ENCODE results near the gene DDOST.
"Not testable (repeated sequence)": the region's sequence is repeated elsewhere in the genome, so short reads cannot be mapped to it uniquely, and the experiment has no call there.

The DDOST gene

DNA sequence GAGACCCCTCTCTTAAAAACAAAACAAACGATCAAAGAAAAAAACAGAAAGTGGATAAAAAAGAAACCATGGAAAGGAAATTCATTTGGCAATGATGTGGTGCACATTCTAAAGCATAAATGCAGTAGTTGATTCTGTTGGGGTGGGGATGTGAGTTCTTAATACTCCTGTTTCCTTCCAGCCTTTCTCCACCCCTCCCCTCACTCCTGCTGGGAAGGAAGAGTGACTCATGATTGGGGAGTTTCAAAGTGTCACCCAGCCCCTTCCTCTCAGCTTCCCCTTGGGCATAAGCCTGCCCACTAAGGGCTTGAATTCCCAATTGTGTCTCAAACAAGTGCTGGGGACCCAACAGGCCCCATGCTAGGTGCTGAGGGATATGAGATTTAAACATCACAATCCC, 34.6 kb downstream of the DDOST start:
- no peak for DNase-seq (ENCODE audit: low read depth in 2 of 3, low spot score in 2 of 3)

DNA sequence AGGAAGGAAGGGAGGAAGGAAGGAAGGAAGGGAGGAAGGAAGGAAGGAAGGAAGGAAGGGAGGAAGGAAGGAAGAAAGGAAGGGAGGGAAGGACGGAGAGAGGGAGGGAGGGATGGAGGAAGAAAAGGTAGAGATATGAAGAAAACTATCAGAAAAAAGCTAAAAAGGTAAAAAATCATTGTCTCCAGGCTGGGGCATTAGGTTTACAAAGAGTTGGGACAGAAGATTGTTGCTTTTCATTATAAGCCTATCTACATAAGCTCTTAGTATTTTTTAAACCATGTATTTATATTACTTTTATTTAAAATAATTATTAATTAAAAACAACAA, 35.1 kb downstream of the DDOST start:
- DNase-seq (ENCODE audit: low read depth in 2 of 3, low spot score in 2 of 3) = no peak

DNA sequence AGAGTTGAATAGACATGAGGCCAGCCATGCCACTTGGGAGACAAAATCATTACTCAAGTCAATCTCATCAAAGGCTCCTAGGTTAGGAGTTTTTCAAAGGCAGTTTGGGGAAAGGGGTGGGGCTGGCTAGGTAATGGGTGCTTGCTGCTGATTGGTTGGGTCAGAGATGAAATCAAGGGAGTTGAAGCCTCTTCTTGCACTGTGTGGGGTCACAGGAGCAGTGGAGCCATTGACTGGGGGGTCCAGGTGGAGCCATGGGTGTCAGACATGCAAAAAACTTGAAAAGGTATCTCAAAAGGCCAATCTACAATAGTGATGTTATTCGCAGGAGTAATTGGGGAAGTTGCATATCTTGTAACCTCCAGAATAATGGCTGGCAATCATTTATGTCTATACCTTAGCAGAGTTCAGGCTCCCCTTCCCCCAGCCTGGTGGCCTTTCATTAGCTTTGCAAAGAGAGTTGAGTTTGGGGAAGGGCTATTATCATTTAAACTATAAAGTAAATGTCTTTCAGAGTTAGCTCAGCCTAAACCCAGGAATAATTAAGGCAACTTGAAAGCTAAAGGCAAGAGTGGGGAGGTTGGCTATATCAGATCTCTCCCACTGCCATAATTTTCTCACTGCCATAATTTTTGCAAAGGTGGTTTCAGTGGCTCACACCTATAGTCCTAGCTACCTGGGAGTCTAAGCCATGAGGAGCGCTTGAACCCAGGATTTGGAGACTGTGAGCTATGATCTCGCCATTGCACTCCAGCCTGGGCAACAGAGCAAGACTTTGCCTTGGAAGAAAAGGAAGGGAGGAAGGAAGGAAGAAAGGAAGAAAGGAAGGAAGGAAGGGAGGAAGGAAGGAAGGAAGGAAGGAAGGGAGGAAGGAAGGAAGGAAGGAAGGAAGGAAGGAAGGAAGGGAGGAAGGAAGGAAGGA, 35.7 kb downstream of the DDOST start:
- no peak for DNase-seq (ENCODE audit: low read depth in 2 of 3, low spot score in 2 of 3)

DNA sequence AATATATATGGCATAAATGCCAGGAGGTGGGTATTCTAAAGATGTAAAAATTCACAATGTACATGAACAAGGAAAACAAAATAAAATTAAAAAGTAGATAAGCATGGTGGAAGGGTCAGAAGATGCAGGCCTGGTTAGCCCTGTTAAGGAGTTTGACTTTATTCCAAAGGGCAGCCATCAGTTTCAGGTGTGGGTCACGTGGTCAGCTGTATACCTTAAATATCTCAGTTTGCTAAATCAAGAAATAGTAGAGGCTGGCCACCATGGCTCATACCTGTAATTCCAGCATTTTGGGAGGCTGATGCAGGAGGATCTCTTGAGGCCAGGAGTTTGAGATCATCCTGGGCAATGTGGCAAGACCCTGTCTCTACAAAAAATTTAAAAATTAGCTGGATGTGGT, 36.5 kb downstream of the DDOST start:
- DNase-seq (ENCODE audit: low read depth in 2 of 3, low spot score in 2 of 3) = no peak

DNA sequence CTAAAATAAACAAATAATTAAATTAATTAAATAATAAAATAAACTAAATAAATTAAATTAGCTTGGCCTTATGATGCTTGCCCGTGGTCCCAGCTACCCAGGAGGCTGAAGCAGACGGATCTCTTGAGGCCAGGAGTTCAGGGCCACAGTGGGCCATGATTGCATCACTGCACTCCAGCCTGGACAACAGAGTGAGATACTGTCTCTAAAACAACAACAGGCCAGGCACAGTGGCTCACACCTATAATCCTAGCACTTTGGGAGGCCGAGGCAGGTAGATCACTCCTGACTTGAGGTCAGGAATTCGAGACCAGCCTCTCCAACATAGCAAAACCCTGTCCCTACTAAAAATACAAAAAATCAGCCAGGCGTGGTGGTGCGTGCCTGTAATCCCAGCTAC, 40.2 kb downstream of the DDOST start:
- DNase-seq (ENCODE audit: low read depth in 2 of 3, low spot score in 2 of 3) = no peak

DNA sequence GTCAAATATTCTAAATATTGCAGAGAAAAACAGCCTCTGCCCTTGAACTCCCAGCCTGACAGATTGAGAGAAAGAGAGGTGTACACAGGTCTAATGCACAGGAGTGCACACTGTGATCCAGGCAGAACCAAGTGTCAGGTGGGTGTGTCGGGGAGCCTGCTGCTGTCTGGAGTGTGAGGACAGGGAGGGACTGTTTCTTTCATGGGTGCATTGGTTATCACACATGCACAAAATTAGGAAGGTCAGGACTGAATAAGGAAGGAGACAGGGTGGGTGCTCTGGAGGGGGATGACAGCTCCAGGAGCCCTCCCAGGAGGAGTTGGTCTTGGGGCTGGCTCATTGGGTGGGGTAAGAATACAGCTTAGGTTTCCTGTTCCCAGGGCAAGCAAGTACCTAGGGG, 41.2 kb downstream of the DDOST start:
- no peak for DNase-seq (ENCODE audit: low read depth in 2 of 3, low spot score in 2 of 3)

DNA sequence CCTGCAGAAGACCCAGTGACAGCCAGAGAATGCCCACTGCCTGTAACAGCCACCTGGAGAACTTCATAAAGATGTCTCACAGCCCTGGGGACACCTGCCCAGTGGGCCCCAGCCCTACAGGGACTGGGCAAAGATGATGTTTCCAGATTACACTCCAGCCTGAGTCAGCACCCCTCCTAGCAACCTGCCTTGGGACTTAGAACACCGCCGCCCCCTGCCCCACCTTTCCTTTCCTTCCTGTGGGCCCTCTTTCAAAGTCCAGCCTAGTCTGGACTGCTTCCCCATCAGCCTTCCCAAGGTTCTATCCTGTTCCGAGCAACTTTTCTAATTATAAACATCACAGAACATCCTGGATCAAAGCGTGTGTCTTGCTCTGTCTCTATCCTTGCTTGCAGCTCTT, 42.6 kb downstream of the DDOST start:
- DNase-seq (ENCODE audit: low read depth in 2 of 3, low spot score in 2 of 3) = no peak

DNA sequence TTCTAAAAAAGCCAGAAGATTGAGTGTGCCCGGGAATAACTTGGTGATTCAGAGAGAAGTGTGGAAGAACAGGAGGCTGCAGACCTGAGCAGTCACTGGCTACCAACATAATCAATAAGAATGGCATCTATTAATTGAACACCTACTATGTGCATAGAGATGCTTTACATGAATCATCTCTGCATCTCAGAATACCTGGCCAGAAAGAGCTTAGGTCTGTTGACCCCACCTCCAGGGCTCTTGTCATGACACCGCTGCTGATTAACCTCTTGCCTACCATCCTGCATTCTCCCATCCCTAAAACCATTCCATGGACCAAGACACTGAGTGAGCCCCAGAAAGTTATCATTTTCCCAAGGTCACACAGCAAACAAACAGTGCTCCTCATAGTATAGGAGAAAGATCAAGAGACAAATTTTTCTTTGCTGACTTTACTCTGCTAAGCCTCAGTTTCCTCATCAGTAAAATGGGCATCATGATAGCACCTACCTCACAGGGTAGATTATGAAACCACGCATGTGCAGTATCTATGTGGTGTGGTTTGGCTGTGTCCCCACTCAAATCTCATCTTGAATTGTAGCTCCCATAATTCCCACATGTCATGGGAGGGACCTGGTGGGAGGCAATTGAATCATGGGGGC, 44.2 kb downstream of the DDOST start:
- DNase-seq (ENCODE audit: low read depth in 2 of 3, low spot score in 2 of 3) = no peak

DNA sequence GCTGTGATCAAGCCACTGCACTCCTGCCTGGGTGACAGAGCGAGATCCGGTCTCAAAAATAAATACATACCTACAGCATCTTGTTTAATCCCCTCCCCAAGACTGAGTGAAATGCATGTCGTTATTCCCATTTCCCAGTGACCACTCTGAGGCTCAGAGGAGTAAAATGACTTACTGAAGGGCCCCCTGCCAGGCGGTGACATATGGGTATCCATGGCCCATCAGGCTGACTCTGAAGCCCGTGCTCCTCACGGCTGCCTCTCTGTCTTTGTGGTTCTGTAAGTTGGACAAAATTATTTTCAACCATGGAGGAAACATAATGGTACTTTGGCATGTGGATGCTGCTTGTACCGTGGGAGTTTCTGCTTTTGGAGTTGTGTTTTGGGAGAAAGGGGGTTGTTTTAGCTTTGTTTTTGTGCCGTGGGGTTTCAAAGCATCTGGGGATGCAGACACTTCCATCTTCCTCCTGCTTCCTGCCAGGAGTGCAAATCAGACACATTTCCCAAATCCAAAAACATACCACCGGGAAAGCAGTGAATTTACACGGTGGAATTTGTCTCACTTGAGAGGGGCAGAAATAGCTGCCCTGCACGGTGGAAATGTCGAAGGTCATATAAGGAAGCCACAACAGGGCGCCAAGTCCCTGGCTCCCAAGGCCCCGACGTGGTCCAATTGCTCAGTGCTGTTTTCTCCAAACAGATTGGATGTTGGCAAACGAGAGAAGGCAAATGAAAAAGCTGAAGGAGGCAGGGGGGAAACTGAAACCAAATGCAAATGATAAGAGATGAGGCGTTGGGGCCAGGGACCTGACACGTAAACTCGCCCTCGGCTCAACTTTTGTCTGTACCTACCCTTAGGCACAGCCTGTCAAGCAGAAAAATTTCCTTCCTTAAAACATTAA, 45.0 kb downstream of the DDOST start:
- DNase-seq (ENCODE audit: low read depth in 2 of 3, low spot score in 2 of 3) = no peak

DNA sequence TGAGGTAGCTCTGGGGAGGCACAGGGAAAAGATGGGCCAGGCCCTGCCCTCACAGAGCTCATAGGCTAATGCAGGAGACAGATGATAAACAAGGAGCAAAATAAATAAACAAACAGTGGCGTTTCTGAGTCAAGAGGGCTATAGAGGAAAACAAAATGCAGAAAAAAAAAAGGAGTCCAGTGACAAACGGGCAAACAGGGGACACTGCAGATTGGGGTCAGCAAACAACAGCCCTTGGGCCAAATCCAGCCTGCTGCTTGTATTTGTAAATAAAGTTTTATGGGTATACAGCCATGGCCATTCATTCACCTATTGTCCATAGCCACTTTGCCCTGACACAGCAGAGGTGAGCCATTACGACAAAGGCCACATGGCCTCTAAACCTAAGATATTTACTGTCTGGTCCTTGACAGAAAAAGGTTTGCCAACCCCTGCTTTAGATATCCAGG, 47.0 kb downstream of the DDOST start:
- DNase-seq (ENCODE audit: low read depth in 2 of 3, low spot score in 2 of 3) = no peak

DNA sequence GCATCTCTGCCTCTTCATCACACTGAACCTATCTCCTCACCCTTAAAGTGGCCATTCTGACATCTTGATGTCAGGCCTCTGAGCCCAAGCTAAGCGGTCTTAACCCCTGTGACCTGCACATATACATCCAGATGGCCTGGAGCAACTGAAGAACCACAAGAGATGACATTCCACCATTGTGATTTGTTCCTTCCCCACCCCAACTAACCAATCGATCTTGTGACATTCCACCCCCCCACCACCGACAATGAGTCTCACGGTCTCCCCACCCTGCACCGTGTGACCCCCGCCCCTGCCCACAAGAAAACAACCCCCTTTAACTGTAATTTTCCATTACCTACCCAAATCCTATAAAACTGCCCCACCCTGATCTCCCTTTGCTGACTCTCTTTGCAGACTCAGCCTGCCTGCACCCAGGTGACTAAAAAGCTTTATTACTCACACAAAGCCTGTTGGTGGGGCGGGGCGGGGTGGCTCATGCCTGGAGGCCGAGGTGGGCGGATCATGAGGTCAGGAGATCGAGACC, 48.9 kb downstream of the DDOST start:
- no peak for DNase-seq (ENCODE audit: low read depth in 2 of 3, low spot score in 2 of 3)

DNA sequence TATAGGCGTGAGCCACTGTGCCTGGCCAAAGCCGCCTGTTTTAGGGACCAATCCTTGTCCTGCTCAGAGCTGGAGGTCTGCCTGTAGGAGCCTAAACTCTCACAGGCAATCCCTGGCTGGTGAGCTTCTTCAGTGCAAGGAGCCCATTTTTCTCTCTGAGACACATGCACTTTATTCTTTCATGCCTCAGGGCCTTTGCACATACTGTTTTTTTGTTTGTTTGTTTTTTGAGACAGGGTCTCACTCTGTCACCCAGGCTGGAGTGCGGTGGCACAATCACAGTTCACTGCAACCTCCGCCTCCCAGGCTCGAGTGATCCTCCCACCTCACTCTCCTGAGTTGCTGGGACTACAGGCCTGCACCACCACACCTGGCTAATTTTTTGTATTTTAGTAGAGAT, 49.5 kb downstream of the DDOST start:
- no peak for DNase-seq (ENCODE audit: low read depth in 2 of 3, low spot score in 2 of 3)

DNA sequence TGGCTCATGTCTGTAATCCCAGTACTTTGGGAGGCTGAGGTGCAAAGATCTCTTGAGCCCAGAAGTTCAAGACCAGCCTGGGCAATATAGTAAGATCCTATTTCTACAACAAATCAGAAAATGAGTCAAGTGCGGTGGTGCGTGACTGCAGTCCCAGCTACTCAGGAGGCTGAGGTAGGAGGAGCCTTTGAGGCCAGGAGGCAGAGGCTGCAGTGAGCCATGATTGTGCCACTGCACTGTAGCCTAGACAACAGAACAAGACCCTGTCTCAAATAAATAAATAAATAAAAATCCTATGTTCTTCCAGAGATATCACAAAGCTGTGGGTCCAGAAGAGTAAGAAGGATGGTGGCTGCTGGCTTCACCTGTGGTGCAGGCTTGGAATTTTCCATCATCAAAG, 50.2 kb downstream of the DDOST start:
- DNase-seq (ENCODE audit: low read depth in 2 of 3, low spot score in 2 of 3) = no peak

DNA sequence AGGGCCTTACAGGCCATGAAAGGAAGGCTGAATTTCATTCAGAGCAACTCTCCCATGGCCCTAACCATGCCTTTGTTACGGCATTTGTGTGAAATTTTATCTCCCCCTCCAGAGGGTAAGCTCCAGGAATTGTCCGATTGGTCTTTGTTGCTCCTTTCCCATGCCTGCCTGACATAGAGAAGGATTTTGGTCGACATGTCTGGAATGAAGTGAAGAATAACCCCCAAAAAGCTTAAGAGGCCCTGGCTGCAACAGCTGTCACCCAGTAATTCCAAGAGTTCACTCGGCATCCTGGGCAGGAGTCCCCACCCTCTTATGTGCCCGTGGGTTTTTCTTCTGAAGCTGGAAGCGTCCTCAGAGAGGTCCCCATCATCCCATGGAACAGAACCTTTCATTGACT, 51.6 kb downstream of the DDOST start:
- no peak for DNase-seq (ENCODE audit: low read depth in 2 of 3, low spot score in 2 of 3)

DNA sequence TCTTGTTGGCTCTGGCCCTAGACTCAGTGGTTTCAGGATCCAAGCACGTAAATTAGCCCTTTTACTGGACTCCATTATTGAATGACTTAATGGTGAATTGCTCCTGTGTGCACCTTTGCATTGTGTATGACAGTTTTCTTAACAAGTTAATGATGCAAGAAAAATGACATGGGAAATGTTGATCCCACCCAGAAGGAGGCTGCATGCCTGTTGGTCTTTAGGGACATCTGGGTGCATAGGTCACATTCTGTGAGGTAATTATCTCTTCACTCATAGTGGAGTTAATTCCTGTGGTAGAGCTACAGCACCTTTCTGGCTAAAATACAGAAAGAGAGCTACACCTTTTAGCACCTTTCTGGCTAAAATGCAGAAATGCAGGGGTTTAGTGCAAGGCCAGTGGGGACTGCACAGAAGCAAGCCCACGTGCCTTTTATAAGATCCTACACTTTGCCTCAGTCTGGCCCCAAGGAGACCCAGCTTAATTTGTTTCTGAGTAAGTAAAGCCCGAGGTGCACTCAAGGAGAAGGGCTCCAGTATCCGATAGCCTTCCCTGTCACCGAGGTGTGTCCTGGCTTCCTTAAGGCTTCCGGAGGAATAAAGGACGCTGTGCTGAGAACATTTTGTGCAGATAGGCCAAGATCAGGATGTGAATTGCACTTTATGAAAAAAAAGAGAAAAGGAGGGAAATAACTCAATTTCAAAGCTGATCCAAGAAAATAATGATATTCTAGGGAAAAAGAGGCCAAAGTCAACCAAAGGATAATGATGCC, 54.2 kb downstream of the DDOST start:
- not testable (repeated sequence) for DNase-seq (ENCODE audit: low read depth in 2 of 3, low spot score in 2 of 3)

DNA sequence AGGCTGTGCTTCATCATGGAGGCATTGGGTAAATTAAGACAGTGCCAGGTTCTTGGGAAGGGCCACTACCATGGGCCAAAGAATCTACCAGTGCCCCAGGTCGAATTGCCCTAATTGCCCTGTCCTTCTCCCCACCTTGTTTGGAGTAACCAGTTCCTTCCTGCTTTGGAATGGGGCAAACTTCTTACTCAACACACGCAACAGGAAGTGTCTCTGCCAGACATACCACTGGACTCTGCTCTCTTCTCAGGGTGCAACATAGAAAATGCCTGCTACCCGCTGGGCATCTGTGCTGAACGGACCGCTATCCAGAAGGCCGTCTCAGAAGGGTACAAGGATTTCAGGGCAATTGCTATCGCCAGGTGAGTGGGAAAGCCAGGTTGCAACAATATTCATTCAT, 56.5 kb downstream of the DDOST start:
- DNase-seq (ENCODE audit: low read depth in 2 of 3, low spot score in 2 of 3) = no peak

DNA sequence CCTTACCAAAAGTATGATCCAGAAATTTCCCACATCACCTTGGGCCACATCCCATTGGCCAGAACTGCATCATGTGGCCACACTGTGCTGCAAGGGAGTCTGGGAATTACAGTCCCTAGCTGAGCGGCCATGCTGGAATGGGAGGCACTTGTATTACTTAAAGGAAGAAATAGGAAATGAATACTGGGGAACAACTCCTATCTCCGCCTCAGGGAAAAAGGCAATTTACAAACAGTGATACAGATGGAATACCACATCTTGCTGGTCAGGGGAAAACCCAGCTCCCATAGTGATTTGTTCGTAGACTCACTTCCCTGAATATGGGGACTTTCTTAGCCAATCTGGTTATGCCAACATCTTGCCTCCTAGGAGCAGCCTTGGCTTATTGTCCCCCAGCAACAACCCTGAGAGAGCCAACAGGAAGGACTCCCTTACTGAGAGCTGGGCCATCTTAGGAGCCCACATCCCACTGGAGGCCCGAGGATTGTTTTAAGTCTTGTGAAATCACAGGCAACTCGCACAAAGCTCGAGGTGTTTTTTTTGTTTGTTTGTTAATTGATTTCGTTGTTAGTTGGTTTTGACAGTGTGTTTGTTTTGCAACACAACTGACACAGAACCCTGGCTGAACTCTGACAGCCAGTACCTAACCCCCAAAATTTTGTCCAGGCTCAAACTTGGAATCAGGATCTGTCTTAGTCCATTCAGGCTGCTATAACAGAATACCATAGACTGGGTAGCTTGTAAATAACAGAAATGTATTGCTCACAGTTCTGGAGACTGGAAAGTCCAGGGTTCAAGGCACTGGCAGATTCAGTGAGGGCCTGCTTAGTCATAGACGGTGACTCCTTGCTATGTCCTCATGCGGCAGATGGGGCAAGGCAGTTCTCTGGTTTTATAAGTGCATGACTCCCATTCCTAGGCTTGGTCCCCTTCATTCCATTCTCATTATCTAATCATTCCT, 57.4 kb downstream of the DDOST start:
- no peak for DNase-seq (ENCODE audit: low read depth in 2 of 3, low spot score in 2 of 3)

DNA sequence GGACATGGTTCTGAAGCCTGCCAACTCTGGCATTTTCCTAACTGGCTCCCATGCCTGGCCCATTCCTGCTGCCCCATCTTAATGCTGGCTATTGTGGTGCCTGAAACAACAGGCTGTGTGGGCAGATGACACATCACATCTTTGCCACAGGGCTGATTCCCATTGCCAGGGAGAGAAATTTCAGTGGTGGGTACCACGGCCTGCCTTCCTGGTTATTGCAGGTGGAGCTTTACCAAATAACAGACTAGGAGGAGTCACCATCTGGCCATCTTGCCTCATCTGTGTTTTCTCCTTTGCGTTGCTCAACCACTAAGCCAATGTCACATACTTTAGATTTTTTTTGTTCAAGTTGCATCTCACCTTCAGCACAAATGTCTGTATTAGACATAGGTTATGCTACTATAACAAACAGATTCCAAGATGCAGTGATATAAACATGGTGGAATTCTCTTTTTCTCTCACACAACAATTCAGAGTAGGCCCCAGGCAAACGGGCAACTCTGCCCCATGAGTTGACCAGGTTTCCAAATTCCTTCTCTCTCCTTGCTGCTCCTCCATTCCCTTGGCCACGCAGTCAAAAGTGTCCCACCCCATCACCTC, 58.2 kb downstream of the DDOST start:
- DNase-seq (ENCODE audit: low read depth in 2 of 3, low spot score in 2 of 3) = no peak

Measured in activated CD8-positive, alpha-beta memory T cell treated with anti-CD3 and anti-CD28 coated beads for 48 hours (primary cell).